NCI-H526 treated with DMSO at 0.1 percent for 48 hours (cell line): ENCODE results near the gene TBXAS1.
A peak's percentile ranks its signal among the peaks of the same experiment; 100 is the strongest.
"Not testable (repeated sequence)": the region's sequence is repeated elsewhere in the genome, so short reads cannot be mapped to it uniquely, and the experiment has no call there.

Experiments used
- DNase-seq: peaks from one replicate; lab custom pipeline; 2025; lab: John Stamatoyannopoulos, UW

The TBXAS1 gene

GRCh38 chr7:139893461-139893860 is 64.4 kb downstream of the TBXAS1 start:
- DNase-seq, result no peak

- DNase-seq, result peak; percentile 9
Measured at GRCh38 chr7:139893999-139894398, 64.9 kb downstream of the TBXAS1 start.

GRCh38 chr7:139895141-139895829 is 66.2 kb downstream of the TBXAS1 start:
- DNase-seq, result no peak

- no peak for DNase-seq
Measured at GRCh38 chr7:139896288-139896687, 67.2 kb downstream of the TBXAS1 start.

GRCh38 chr7:139896831-139897230 is 67.8 kb downstream of the TBXAS1 start:
- DNase-seq, result no peak

GRCh38 chr7:139897422-139898090 is 68.5 kb downstream of the TBXAS1 start:
- no peak for DNase-seq

GRCh38 chr7:139898483-139898882 is 69.4 kb downstream of the TBXAS1 start:
- no peak for DNase-seq

- no peak for DNase-seq
Measured at GRCh38 chr7:139899328-139899955, 70.4 kb downstream of the TBXAS1 start.

- DNase-seq, result no peak
Measured at GRCh38 chr7:139900326-139900725, 71.3 kb downstream of the TBXAS1 start.

GRCh38 chr7:139901056-139901795 is 72.2 kb downstream of the TBXAS1 start:
- DNase-seq, result no peak

- no peak for DNase-seq
Measured at GRCh38 chr7:139901901-139902300, 72.8 kb downstream of the TBXAS1 start.

GRCh38 chr7:139902436-139903102 is 73.5 kb downstream of the TBXAS1 start:
- DNase-seq, result no peak

GRCh38 chr7:139903103-139903477 is 74.0 kb downstream of the TBXAS1 start:
- DNase-seq, result not testable (repeated sequence)

- no peak for DNase-seq
Measured at GRCh38 chr7:139906879-139907278, 77.8 kb downstream of the TBXAS1 start.

GRCh38 chr7:139908792-139909191 is 79.7 kb downstream of the TBXAS1 start:
- no peak for DNase-seq

GRCh38 chr7:139909379-139910050 is 80.5 kb downstream of the TBXAS1 start:
- no peak for DNase-seq

GRCh38 chr7:139913021-139913844 is 84.2 kb downstream of the TBXAS1 start:
- DNase-seq, result no peak

- no peak for DNase-seq
Measured at GRCh38 chr7:139913845-139914135, 84.7 kb downstream of the TBXAS1 start.

- no peak for DNase-seq
Measured at GRCh38 chr7:139914306-139915267, 85.5 kb downstream of the TBXAS1 start.
